ENCODE results near the gene C9orf43.

Gene C9orf43

GRCh38 chr9:113464286-113464660 lies 53.7 kb downstream of the C9orf43 start:
- no peak for FAIRE-seq
- no peak for DNase-seq (ENCODE audit: insufficient read length, low spot score)

DNA sequence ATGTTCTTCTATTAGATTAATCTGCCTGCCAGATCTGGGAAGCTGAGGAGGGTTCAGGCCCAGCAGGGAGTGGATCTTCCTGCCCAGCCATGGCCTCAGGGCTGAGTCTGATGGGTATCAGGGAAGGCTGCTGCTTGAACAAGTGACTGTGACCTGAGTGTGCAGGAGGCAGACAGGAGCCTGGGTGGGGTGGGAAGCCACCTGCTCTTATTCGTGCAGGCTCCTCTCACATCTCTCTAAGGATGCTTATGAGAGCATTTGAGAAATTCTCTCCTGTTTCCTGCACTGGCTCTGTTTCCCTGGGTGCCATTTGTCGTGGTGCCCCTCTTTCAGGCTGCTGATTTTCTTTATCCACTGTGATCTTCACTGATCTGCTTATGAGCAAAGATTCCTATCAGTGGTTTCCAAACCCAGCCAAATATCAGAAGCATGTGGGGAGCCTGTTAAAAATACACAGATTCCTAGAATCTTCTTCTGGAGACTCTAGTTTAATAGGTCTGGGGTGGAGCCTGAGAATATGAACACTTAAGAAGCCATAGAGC lies 55.1 kb downstream of the C9orf43 start:
- DNase-seq (ENCODE audit: insufficient read length, low spot score) (no peak), FAIRE-seq (no peak)

DNA sequence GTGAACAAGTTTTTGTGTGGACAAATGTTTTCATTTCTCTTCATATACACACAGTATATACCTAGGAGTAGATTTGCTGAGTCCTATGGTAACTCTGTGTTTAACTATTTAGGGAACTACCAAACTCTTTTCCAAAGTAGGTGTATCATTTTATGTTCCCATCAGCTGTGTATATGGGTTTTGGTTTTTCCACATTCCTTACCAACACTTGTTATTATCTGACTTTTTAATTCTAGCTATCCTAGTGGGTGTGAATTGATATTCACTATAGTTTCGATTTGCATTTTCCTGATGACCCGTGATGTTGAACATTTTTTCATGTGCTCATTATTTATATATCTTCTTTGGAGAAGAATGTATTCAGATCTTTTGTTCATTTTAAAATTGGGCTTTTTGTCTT lies 56.6 kb downstream of the C9orf43 start:
- FAIRE-seq (no peak), DNase-seq (ENCODE audit: insufficient read length, low spot score) (no peak)

- no peak for DNase-seq (ENCODE audit: insufficient read length, low spot score)
- no peak for FAIRE-seq
Measured at GRCh38 chr9:113468716-113469448, 58.3 kb downstream of the C9orf43 start.

DNA sequence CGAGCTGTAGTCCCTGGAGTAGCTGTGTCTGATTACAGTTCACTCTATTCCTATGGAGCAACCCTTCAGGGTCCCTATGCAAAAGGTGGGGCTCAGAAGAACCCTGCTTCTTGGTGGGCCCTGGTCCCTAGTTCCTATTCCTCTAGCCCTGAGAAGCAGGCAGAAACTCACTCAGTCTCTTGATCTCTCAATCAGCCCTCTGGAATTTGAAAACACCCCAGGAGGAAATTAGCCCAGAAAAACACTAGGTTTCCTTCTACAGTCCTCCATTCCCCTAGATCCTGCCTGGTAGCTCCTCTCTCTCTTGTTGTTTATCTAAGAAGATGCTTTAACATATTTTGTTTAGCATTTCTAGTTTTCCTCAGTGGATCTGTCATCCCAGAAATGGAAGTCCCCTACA lies 60.6 kb downstream of the C9orf43 start:
- DNase-seq (ENCODE audit: insufficient read length, low spot score) (no peak), FAIRE-seq (no peak)

GRCh38 chr9:113471566-113471965 lies 61.0 kb downstream of the C9orf43 start:
- FAIRE-seq (no peak), DNase-seq (ENCODE audit: insufficient read length, low spot score) (no peak)

DNA sequence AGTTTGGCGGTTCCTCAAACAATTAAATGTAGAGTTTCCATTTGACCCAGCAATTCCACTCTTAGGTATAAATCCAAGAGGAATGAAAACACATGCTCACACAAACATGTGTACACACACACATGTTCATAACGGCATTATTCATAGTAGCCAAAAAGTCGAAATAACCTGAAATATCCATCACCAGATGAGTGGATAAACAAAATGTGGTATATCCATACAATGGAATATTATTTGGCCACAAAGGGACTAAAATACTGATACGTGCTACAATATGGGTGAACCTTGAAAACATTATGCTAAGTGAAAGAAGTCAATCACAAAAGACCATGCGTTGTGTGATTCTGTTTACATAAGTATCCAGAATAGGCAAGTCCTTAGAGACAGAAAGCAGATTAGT lies 61.7 kb downstream of the C9orf43 start:
- FAIRE-seq: no peak
- DNase-seq (ENCODE audit: insufficient read length, low spot score): no peak

GRCh38 chr9:113474360-113475028 lies 63.9 kb downstream of the C9orf43 start:
- FAIRE-seq (no peak), DNase-seq (ENCODE audit: insufficient read length, low spot score) (no peak)

- DNase-seq (ENCODE audit: insufficient read length, low spot score) (no peak), FAIRE-seq (no peak)
Measured at GRCh38 chr9:113475031-113475430, 64.5 kb downstream of the C9orf43 start.

GRCh38 chr9:113475992-113476391 lies 65.4 kb downstream of the C9orf43 start:
- DNase-seq (ENCODE audit: insufficient read length, low spot score) (no peak), FAIRE-seq (no peak)

DNA sequence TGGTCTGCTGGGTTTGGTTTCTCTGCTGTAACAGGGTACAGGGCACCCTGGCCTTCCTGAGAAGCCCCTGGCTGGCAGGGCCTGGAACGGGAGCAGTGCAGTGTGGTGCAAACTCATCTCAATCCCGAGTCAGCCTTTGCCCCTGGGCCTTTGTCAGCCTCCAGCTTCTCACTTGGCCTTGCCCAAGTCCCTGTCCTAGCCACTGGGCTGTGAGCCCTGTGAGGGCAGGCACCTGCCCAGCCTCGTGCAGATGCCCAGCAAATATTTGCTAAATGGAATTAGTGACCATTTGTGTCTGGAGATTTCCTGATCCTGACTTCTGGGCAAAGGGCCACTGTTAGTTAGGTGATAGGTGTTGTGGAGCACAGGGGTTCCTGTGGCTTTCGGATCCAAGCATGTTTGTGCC lies 66.0 kb downstream of the C9orf43 start:
- no peak for FAIRE-seq
- DNase-seq (ENCODE audit: insufficient read length, low spot score): no peak

DNA sequence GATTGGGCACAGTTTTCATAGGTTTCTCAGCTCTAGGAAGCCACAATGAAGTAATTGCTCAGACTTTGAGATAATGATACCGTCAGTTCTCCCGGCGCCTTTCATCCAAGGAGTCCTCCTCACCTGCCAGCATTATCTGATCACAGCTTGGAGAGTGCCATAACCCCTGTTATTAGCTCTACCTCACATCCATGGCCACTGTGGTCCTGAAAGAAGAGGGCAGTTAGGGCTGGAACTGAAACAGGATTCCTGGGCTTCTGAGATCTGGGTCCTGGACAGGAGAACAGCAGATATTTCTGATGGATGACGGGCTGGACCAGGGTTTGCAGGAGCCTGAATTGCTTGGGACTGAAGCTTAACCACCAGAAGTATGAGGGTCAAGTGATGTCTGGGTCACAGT lies 66.5 kb downstream of the C9orf43 start:
- DNase-seq (ENCODE audit: insufficient read length, low spot score) (no peak), FAIRE-seq (no peak)

GRCh38 chr9:113477661-113478060 lies 67.1 kb downstream of the C9orf43 start:
- FAIRE-seq (no peak), DNase-seq (ENCODE audit: insufficient read length, low spot score) (no peak)

DNA sequence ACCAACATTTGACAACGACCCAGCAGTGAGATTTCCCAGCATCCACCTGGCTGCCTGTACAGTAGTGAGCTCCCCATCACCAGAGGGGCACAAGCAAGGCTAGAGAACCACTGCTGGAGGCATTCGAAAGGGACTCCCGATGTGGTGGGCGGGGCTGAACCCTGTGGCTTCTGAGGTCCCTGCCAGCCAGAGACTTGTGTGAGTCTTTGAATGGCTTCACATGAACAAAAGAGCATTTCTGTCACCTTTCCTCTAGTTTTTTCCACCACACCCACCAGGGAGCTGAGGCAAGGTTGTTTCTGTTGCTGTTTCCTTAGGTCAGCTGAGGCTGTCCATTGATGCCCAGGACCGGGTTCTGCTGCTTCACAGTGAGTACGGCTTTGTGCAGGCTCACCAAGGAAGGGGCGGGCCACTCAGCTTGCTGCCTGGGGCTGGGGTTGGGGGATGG lies 68.7 kb downstream of the C9orf43 start:
- no peak for DNase-seq (ENCODE audit: insufficient read length, low spot score)
- FAIRE-seq: no peak
